Smooth muscle cell (in vitro differentiated cells): ENCODE results near the gene CDHR4. TPM values are rescaled to one million over a fixed set of nuclear protein-coding genes. Genes with fewer than 3 reads are reported as not detected.

Experiments
- DNase-seq: peaks from one replicate; lab custom pipeline; 2025; ENCODE audit not compliant: unreplicated experiment; lab: John Stamatoyannopoulos, UW
- H2AFZ ChIP-seq: fragments of 200-600 bp; sonication (generic); 2 replicates; pipeline ENCODE4 v1.6.0; 2016; ENCODE audit warnings: antibody characterized with exemption, low read depth, mild to moderate bottlenecking
- H3F3A ChIP-seq: fragments of 200-600 bp; sonication (generic); 2 replicates; pipeline ENCODE4 v1.6.0; 2017; ENCODE audit warnings: antibody characterized with exemption, low read depth
- H3K27ac ChIP-seq: fragments of 200-600 bp; sonication (generic); 2 replicates; pipeline ENCODE4 v1.5.1; 2016; ENCODE audit warnings: low read depth, mild to moderate bottlenecking
- H3K27me3 ChIP-seq: fragments of 200-600 bp; sonication (generic); 2 replicates; pipeline ENCODE4 v1.6.1; 2016; ENCODE audit warnings: low read depth, mild to moderate bottlenecking
- H3K36me3 ChIP-seq: fragments of 200-600 bp; sonication (generic); 2 replicates; pipeline ENCODE4 v1.5.1; 2016; ENCODE audit warnings: low read depth
- H3K4me1 ChIP-seq: fragments of 200-600 bp; sonication (generic); 2 replicates; pipeline ENCODE4 v1.5.1; 2016; ENCODE audit warnings: low read depth
- H3K4me2 ChIP-seq: fragments of 200-600 bp; sonication (generic); 2 replicates; pipeline ENCODE4 v1.6.0; 2016; ENCODE audit warnings: mild to moderate bottlenecking
- H3K4me3 ChIP-seq: fragments of 200-600 bp; sonication (generic); 2 replicates; pipeline ENCODE4 v1.5.1; 2016; ENCODE audit warnings: mild to moderate bottlenecking
- H3K79me2 ChIP-seq: fragments of 200-600 bp; sonication (generic); 2 replicates; pipeline ENCODE4 v1.6.0; 2016; ENCODE audit warnings: low read depth, mild to moderate bottlenecking
- H3K9ac ChIP-seq: fragments of 200-600 bp; sonication (generic); 2 replicates; pipeline ENCODE4 v1.6.0; 2016; ENCODE audit warnings: low read depth
- H3K9me3 ChIP-seq: fragments of 200-600 bp; sonication (generic); replicated peaks from 2 replicates; pipeline ENCODE4 v1.5.1; 2016; ENCODE audit warnings: low read depth
- H4K20me1 ChIP-seq: fragments of 200-600 bp; sonication (generic); 2 replicates; pipeline ENCODE4 v1.6.0; 2016; ENCODE audit warnings: low read depth
- CTCF ChIP-seq: fragments of 200-600 bp; sonication (generic); IDR thresholded peaks from 2 replicates; pipeline ENCODE4 v1.5.1; 2017; ENCODE audit warnings: borderline replicate concordance, mild to moderate bottlenecking, antibody characterized with exemption; ENCODE audit not compliant: insufficient read depth, poor library complexity, severe bottlenecking
- WGBS: methylation state at CpG from one replicate; pipeline ENCODE4 v1.1.7; 2016; ENCODE audit warnings: low lambda C conversion rate; 5-methylcytosine and 5-hydroxymethylcytosine counted together
- polyA plus RNA-seq: library from polyadenylated mRNA; unstranded; fragments of >200 nt; fragmentation: Nextera tagmentation; extraction: Ambion mirVana; gene quantifications from 2 replicates; pipeline ENCODE4 v1.2.1, GENCODE V29; 2016
- total RNA-seq: library from RNA; depleted of rRNA; stranded (reverse); fragments of >200 nt; gene quantifications from 2 replicates; pipeline ENCODE4 v1.2.3, GENCODE V29; 2014

CDHR4 gene
- total and polyA plus RNA-seq, 2 experiments from 2014 or later, result 0.31 TPM; not detected in 1

- H2AFZ ChIP-seq, result no peak overlapping the region
- H3K4me2 ChIP-seq, result peak overlapping the region; percentile 87
Measured at GRCh38 chr3:49804141-49805041, 4.7 kb upstream of the CDHR4 start.

GRCh38 chr3:49803465-49804140, 3.9 kb upstream of the CDHR4 start:
- H4K20me1 ChIP-seq, result no peaks in the 10 kb centered on the region
- peak overlapping the region; percentile 79 for H3K4me3 ChIP-seq
- 16% methylated on average over 25 of the region's 41 CpGs for WGBS
- no peaks in the 10 kb centered on the region for H3K27me3 ChIP-seq
- no peaks in the 10 kb centered on the region for H3F3A ChIP-seq
- no peaks in the 10 kb centered on the region for H3K79me2 ChIP-seq
- TF ChIP-seq CTCF, result no peak
- peak overlapping the region; percentile 40 for H3K27ac ChIP-seq
- H3K9ac ChIP-seq, result peak overlapping the region; percentile 8
- peak; percentile 70 for DNase-seq
- H3K36me3 ChIP-seq, result no peaks in the 10 kb centered on the region
- peaks cover 6% of the 10 kb centered on the region for H3K4me1 ChIP-seq
- peak overlapping the region; percentile 94 for H2AFZ ChIP-seq
- no peaks in the 10 kb centered on the region for H3K9me3 ChIP-seq
- H3K4me2 ChIP-seq, result peak overlapping the region; percentile 87

More at GRCh38 chr3:49804141-49805041, 4.7 kb upstream of the CDHR4 start:
- Histone ChIP-seq H3K27ac (no peak overlapping the region), H4K20me1 (no peaks in the 10 kb centered on the region), H3K79me2 (no peaks in the 10 kb centered on the region), H3K27me3 (no peaks in the 10 kb centered on the region), H3K9me3 (no peaks in the 10 kb centered on the region), H3F3A (no peaks in the 10 kb centered on the region), H3K4me3 (peak overlapping the region; percentile 79), H3K4me1 (peaks cover 6% of the 10 kb centered on the region), H3K9ac (no peak overlapping the region), H3K36me3 (no peaks in the 10 kb centered on the region)
- no peak for DNase-seq
- no peak for TF ChIP-seq CTCF
- 79% methylated on average over 26 of the region's 26 CpGs for WGBS

GRCh38 chr3:49802719-49803464, 3.2 kb upstream of the CDHR4 start, which contains the start of gene INKA1:
Gene INKA1, plus strand, starts transcription at chr3:49803261. Its CDS starts 132 bp downstream, at chr3:49803393.
- no peaks in the 10 kb centered on the region for H3K79me2 ChIP-seq
- no peaks in the 10 kb centered on the region for H3K27me3 ChIP-seq
- TF ChIP-seq CTCF, result peak; percentile 75
- H3K27ac ChIP-seq, result peak within 1 kb of the TSS; percentile 40
- H3K4me2 ChIP-seq, result peak within 1 kb of the TSS; percentile 87
- peak; percentile 85 for DNase-seq
- H3F3A ChIP-seq, result no peaks in the 10 kb centered on the region
- H3K36me3 ChIP-seq, result no peaks in the 10 kb centered on the region
- peak within 1 kb of the TSS; percentile 8 for H3K9ac ChIP-seq
- H4K20me1 ChIP-seq, result no peaks in the 10 kb centered on the region
- H2AFZ ChIP-seq, result peak within 1 kb of the TSS; percentile 94
- peak within 1 kb of the TSS; percentile 79 for H3K4me3 ChIP-seq
- H3K9me3 ChIP-seq, result no peaks in the 10 kb centered on the region
- WGBS, result under 1% methylated on average over 36 of the region's 71 CpGs
- H3K4me1 ChIP-seq, result peaks cover 6% of the 10 kb centered on the region
